ENCODE data around the gene DLG3.

- TF ChIP-seq CTCF (IDR thresholded peaks at IDR 0.05; ENCODE audit: borderline replicate concordance, extremely low read depth, low read length, poor library complexity, severe bottlenecking): no peak
- no peak for TF ChIP-seq EZH2 (IDR thresholded peaks at IDR 0.05; ENCODE audit: borderline replicate concordance, low read depth, low read length, severe bottlenecking)
Observed at GRCh38 chrX:70482300-70482699, 37.7 kb downstream of the DLG3 start.
